HepG2 (cell line): ENCODE results near the gene SNHG17. TPM values are rescaled to one million over a fixed set of nuclear protein-coding genes. Genes with fewer than 3 reads are reported as not detected.

Experiments used
- AKAP8 ChIP-seq: sonication (generic); formaldehyde crosslinking; IDR thresholded peaks from 2 replicates; pipeline ENCODE4 v1.5.1; 2020; ENCODE audit warnings: mild to moderate bottlenecking, missing genetic modification reagents
- CREB1 ChIP-seq, 2 experiments: fragments of 450-650 bp in 1 of 2; IDR thresholded peaks; 2 replicates each; pipeline ENCODE4 v1.6.1; 2016 to 2017; ENCODE audit warnings: control low read depth in 1 of 2, mild to moderate bottlenecking in 1 of 2, missing compliant biosample characterization in 1 of 2, missing genetic modification characterization in 1 of 2
- DMAP1 ChIP-seq: IDR thresholded peaks from 2 replicates; pipeline ENCODE4 v1.6.1; 2016
- NFIB ChIP-seq: sonication (generic); formaldehyde crosslinking; IDR thresholded peaks from 2 replicates; pipeline ENCODE4 v1.9.0; 2021; ENCODE audit warnings: missing genetic modification reagents, mild to moderate bottlenecking, borderline replicate concordance
- REPIN1 ChIP-seq: sonication (generic); formaldehyde crosslinking; IDR thresholded peaks from 2 replicates; pipeline ENCODE4 v1.8.0; 2022; ENCODE audit warnings: missing genetic modification reagents, low read depth, mild to moderate bottlenecking, borderline replicate concordance
- SP1 ChIP-seq, 2 experiments: fragments of 450-650 bp in 1 of 2; sonication (generic) in 1 of 2; formaldehyde crosslinking in 1 of 2; IDR thresholded peaks; 2 replicates each; pipeline versions ENCODE4 v1.4.0 to v1.6.1; 2016 to 2020; ENCODE audit warnings: missing genetic modification reagents in 1 of 2
- ZMYM2 ChIP-seq: sonication (generic); formaldehyde crosslinking; IDR thresholded peaks from 2 replicates; pipeline ENCODE4 v1.8.0; 2022; ENCODE audit warnings: mild to moderate bottlenecking, missing genetic modification reagents
- ZNF318 ChIP-seq: sonication (generic); formaldehyde crosslinking; IDR thresholded peaks from 2 replicates; pipeline ENCODE4 v1.4.0; 2020; ENCODE audit warnings: mild to moderate bottlenecking, missing genetic modification reagents
- ZNF607 ChIP-seq: sonication (generic); formaldehyde crosslinking; IDR thresholded peaks from 2 replicates; pipeline ENCODE4 v1.5.1; 2020; ENCODE audit warnings: missing genetic modification reagents, mild to moderate bottlenecking, borderline replicate concordance
- ZNF674 ChIP-seq: sonication (generic); formaldehyde crosslinking; IDR thresholded peaks from 2 replicates; pipeline ENCODE4 v1.5.0; 2020; ENCODE audit warnings: low read depth, mild to moderate bottlenecking, missing genetic modification reagents
- ZNF747 ChIP-seq: sonication (generic); formaldehyde crosslinking; IDR thresholded peaks from 2 replicates; pipeline ENCODE4 v1.8.1; 2023; ENCODE audit warnings: missing genetic modification reagents, mild to moderate bottlenecking, borderline replicate concordance
- polyA plus RNA-seq, 8 experiments: library from polyadenylated mRNA; depleted of rRNA in 3 of 8; stranded (reverse) in 7 of 8; unstranded in 1 of 8; fragments of >200 nt; fragmentation: Illumina TruSeq in 4 of 8; extraction: Trizol in 4 of 8; gene quantifications; 2 replicates each; pipeline versions ENCODE4 v1.2.1 to v1.2.3, GENCODE V29; 2011 to 2016; ENCODE audit warnings: low read depth in 4 of 8, missing spikeins in 1 of 8, mixed read lengths in 1 of 8; ENCODE audit not compliant: insufficient read depth in 1 of 8
- total RNA-seq, 5 experiments: library from RNA; depleted of rRNA; stranded (reverse); fragments of >200 nt; fragmentation: Illumina TruSeq; extraction: Trizol; gene quantifications; 2 replicates each; pipeline ENCODE4 v1.2.3, GENCODE V29; 2016; ENCODE audit warnings: low read depth in 1 of 5
- TF ChIP-seq, protein P1 (sequence below): sonication (generic); formaldehyde crosslinking; IDR thresholded peaks from 2 replicates; pipeline ENCODE4; 2020; ENCODE audit warnings: missing genetic modification reagents, mild to moderate bottlenecking, borderline replicate concordance
- TF ChIP-seq, protein P2 (sequence below): sonication (generic); formaldehyde crosslinking; IDR thresholded peaks from 2 replicates; pipeline ENCODE4 v1.8.1; 2023; ENCODE audit warnings: mild to moderate bottlenecking, missing genetic modification reagents, borderline replicate concordance

The SNHG17 gene
- total and polyA plus RNA-seq, 2 of the 13 experiments (the other 11 are each of a cell fraction or from before 2014, with no cell fraction given): 26.2 to 41.2 TPM

- TF ChIP-seq ZNF318 (no peak), SP1 (IDR thresholded peaks at IDR 0.05) (no peak), SP1 (CRISPR knock-in tag; IDR thresholded peaks at IDR 0.05) (peak; percentile 94), ZNF607 (peak; percentile 89), ZMYM2 (CRISPR knock-in tag) (peak; percentile 88; the same call in 1 of the 2 replicates), CREB1 (IDR thresholded peaks at IDR 0.05) (peak; percentile 77), CREB1 (CRISPR knock-in tag; IDR thresholded peaks at IDR 0.05) (peak; percentile 88), ZNF747 (CRISPR knock-in tag) (peak; percentile 99), DMAP1 (CRISPR knock-in tag) (peak; percentile 99), NFIB (peak; percentile 11; the same call in 1 of the 2 replicates), REPIN1 (CRISPR knock-in tag) (peak; percentile 99), ZNF674 (CRISPR knock-in tag) (no peak), AKAP8 (CRISPR knock-in tag) (peak; percentile 83)
- TF ChIP-seq, protein P1, sequence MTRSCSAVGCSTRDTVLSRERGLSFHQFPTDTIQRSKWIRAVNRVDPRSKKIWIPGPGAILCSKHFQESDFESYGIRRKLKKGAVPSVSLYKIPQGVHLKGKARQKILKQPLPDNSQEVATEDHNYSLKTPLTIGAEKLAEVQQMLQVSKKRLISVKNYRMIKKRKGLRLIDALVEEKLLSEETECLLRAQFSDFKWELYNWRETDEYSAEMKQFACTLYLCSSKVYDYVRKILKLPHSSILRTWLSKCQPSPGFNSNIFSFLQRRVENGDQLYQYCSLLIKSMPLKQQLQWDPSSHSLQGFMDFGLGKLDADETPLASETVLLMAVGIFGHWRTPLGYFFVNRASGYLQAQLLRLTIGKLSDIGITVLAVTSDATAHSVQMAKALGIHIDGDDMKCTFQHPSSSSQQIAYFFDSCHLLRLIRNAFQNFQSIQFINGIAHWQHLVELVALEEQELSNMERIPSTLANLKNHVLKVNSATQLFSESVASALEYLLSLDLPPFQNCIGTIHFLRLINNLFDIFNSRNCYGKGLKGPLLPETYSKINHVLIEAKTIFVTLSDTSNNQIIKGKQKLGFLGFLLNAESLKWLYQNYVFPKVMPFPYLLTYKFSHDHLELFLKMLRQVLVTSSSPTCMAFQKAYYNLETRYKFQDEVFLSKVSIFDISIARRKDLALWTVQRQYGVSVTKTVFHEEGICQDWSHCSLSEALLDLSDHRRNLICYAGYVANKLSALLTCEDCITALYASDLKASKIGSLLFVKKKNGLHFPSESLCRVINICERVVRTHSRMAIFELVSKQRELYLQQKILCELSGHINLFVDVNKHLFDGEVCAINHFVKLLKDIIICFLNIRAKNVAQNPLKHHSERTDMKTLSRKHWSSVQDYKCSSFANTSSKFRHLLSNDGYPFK: peak; percentile 97
- TF ChIP-seq, protein P2, sequence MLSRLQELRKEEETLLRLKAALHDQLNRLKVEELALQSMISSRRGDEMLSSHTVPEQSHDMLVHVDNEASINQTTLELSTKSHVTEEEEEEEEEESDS: no peak
These were observed 11.5 kb upstream of the SNHG17 start (continued) for GRCh38 chr20:38446441-38447209.
